Panc1 (cell line): ENCODE data around the gene TTC28.

Experiments
- POLR2AphosphoS5 ChIP-seq: IDR thresholded peaks from 2 replicates; pipeline ENCODE4 v1.6.1; 2012; ENCODE audit warnings: mild to moderate bottlenecking, low read depth, low read length, moderate library complexity
- SIN3A ChIP-seq: IDR thresholded peaks from 2 replicates; pipeline ENCODE4 v1.6.1; 2012; ENCODE audit warnings: low read depth, mild to moderate bottlenecking, low read length, moderate library complexity, borderline replicate concordance; ENCODE audit not compliant: insufficient read depth
- TF ChIP-seq, protein P1 (sequence below): fragments of 450-650 bp; IDR thresholded peaks from 2 replicates; pipeline ENCODE4 v1.5.1; 2017; ENCODE audit warnings: mild to moderate bottlenecking
- TF ChIP-seq, protein P2 (sequence below), 2 experiments: IDR thresholded peaks; 2 replicates each; pipeline ENCODE4 v1.6.1; 2011 to 2012; ENCODE audit warnings: low read depth in 2 of 2, control low read depth in 1 of 2, low read length in 1 of 2, mild to moderate bottlenecking in 1 of 2, moderate library complexity in 1 of 2; ENCODE audit not compliant: insufficient read depth in 1 of 2

DNA sequence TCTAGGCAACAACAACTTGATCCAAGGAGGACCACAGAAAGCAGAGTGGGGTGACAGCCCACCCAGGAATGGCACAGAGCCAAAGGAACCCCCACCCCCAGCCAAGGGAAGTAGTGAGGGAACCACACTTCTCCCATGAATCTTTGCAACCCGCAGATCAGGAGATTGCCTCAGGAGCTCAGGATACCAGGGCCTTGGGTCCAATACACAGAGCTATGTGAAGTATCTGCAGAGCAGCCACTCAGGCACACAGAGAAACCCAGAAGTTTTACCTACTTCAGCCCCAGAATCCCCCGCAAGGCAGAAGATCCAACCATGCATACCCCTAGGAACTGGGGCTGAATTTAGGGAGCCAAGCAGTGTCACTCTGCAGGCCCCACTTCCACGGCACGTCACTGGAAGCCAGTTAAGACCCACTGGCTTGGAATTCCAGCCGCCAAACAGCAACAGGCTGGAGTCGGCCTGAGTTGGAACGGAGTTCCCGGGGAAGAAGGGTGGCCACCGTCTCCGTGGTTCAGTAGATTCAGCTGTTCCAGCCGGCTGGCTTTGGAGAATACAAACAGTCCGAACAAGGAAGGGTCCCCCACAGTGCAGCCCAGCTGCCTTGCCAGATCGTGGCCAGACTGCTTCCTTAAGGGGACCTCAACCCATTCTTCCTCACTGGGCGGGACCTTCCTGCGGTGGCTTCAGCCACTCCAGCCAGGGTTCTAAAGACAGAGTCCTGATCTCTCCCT lies 174.1 kb downstream of the TTC28 start:
- no peak for TF ChIP-seq SIN3A
- TF ChIP-seq, protein P1, sequence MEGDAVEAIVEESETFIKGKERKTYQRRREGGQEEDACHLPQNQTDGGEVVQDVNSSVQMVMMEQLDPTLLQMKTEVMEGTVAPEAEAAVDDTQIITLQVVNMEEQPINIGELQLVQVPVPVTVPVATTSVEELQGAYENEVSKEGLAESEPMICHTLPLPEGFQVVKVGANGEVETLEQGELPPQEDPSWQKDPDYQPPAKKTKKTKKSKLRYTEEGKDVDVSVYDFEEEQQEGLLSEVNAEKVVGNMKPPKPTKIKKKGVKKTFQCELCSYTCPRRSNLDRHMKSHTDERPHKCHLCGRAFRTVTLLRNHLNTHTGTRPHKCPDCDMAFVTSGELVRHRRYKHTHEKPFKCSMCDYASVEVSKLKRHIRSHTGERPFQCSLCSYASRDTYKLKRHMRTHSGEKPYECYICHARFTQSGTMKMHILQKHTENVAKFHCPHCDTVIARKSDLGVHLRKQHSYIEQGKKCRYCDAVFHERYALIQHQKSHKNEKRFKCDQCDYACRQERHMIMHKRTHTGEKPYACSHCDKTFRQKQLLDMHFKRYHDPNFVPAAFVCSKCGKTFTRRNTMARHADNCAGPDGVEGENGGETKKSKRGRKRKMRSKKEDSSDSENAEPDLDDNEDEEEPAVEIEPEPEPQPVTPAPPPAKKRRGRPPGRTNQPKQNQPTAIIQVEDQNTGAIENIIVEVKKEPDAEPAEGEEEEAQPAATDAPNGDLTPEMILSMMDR, result no peak
- no peak for TF ChIP-seq POLR2AphosphoS5
- TF ChIP-seq, protein P2, sequence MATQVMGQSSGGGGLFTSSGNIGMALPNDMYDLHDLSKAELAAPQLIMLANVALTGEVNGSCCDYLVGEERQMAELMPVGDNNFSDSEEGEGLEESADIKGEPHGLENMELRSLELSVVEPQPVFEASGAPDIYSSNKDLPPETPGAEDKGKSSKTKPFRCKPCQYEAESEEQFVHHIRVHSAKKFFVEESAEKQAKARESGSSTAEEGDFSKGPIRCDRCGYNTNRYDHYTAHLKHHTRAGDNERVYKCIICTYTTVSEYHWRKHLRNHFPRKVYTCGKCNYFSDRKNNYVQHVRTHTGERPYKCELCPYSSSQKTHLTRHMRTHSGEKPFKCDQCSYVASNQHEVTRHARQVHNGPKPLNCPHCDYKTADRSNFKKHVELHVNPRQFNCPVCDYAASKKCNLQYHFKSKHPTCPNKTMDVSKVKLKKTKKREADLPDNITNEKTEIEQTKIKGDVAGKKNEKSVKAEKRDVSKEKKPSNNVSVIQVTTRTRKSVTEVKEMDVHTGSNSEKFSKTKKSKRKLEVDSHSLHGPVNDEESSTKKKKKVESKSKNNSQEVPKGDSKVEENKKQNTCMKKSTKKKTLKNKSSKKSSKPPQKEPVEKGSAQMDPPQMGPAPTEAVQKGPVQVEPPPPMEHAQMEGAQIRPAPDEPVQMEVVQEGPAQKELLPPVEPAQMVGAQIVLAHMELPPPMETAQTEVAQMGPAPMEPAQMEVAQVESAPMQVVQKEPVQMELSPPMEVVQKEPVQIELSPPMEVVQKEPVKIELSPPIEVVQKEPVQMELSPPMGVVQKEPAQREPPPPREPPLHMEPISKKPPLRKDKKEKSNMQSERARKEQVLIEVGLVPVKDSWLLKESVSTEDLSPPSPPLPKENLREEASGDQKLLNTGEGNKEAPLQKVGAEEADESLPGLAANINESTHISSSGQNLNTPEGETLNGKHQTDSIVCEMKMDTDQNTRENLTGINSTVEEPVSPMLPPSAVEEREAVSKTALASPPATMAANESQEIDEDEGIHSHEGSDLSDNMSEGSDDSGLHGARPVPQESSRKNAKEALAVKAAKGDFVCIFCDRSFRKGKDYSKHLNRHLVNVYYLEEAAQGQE (IDR thresholded peaks at IDR 0.05; ENCODE audit: insufficient read depth in 1 of 2, low read depth in 2 of 2, low read length in 1 of 2), result no peak
